ENCODE data around the gene WDR45.
A peak's percentile ranks its signal among the peaks of the same experiment; 100 is the strongest.

The WDR45 gene

GRCh38 chrX:49053223-49054072 lies 26.2 kb downstream of the WDR45 start:
- Mint-ChIP-seq H3K4me3 (peak overlapping the region; percentile 79 to 89), H3K27ac (peak overlapping the region; percentile 91 to 96), H3K4me1 (ENCODE audit: low read depth in 2 of 2) (peaks cover 20 to 31% of the 10 kb centered on the region in 2 donors), H3K9me3 (no peaks in the 10 kb centered on the region), H3K36me3 (ENCODE audit: insufficient read depth) (peaks cover 8% of the 10 kb centered on the region), H3K27me3 (no peaks in the 10 kb centered on the region)
- DNase-seq (peak; percentile 35 to 42 (median 40)), ATAC-seq (replicated peaks) (peak; percentile 82)

GRCh38 chrX:49043987-49044281 lies 35.8 kb downstream of the WDR45 start:
- Mint-ChIP-seq H3K9me3 (no peaks in the 10 kb centered on the region), H3K27me3 (no peaks in the 10 kb centered on the region), H3K36me3 (ENCODE audit: insufficient read depth) (peaks cover 6% of the 10 kb centered on the region), H3K4me1 (ENCODE audit: low read depth in 2 of 2) (peaks cover 14 to 26% of the 10 kb centered on the region in 2 donors), H3K4me3 (peak overlapping the region; percentile 78 to 86), H3K27ac (peak overlapping the region; percentile 93 to 95)
- ATAC-seq (replicated peaks) (no peak), DNase-seq (no peak)

GRCh38 chrX:49043220-49043986 lies 36.3 kb downstream of the WDR45 start, which contains the start of gene TFE3:
TFE3 (minus strand) TSS chrX:49043357; CDS start chrX:49043226, 131 bp downstream.
- Mint-ChIP-seq H3K4me3 (peak within 1 kb of the TSS; percentile 78 to 86), H3K9me3 (no peaks in the 10 kb centered on the region), H3K27me3 (no peaks in the 10 kb centered on the region), H3K36me3 (ENCODE audit: insufficient read depth) (peaks cover 6% of the 10 kb centered on the region), H3K4me1 (ENCODE audit: low read depth in 2 of 2) (peaks cover 14 to 30% of the 10 kb centered on the region in 2 donors), H3K27ac (peak within 1 kb of the TSS; percentile 93 to 95)
- ATAC-seq (replicated peaks) (peak; percentile 86), DNase-seq (peak; percentile 91 to 93 (median 92))

GRCh38 chrX:49042581-49043219 lies 37.0 kb downstream of the WDR45 start:
- Mint-ChIP-seq H3K9me3 (no peaks in the 10 kb centered on the region), H3K4me3 (peak overlapping the region; percentile 78 to 86), H3K4me1 (ENCODE audit: low read depth in 2 of 2) (peaks cover 14 to 30% of the 10 kb centered on the region in 2 donors), H3K36me3 (ENCODE audit: insufficient read depth) (peaks cover 11% of the 10 kb centered on the region), H3K27ac (peak overlapping the region; percentile 93 to 95), H3K27me3 (no peaks in the 10 kb centered on the region)
- ATAC-seq (replicated peaks) (peak; percentile 0), DNase-seq (no peak)

GRCh38 chrX:49041744-49042580 lies 37.7 kb downstream of the WDR45 start:
- Mint-ChIP-seq H3K4me1 (ENCODE audit: low read depth in 2 of 2) (peaks cover 14 to 30% of the 10 kb centered on the region in 2 donors), H3K4me3 (peak overlapping the region; percentile 78 to 86), H3K36me3 (ENCODE audit: insufficient read depth) (peaks cover 19% of the 10 kb centered on the region), H3K27me3 (no peaks in the 10 kb centered on the region), H3K27ac (peak overlapping the region; percentile 93 to 95), H3K9me3 (no peaks in the 10 kb centered on the region)
- ATAC-seq (replicated peaks), result no peak
- no peak for DNase-seq

- no peak for ATAC-seq (replicated peaks)
- H3K4me3 Mint-ChIP-seq, result peak overlapping the region in 1 of 2 donors; percentile 40
- H3K36me3 Mint-ChIP-seq (ENCODE audit: insufficient read depth), result peaks cover 25% of the 10 kb centered on the region
- peaks cover 14 to 30% of the 10 kb centered on the region in 2 donors for H3K4me1 Mint-ChIP-seq (ENCODE audit: low read depth in 2 of 2)
- H3K27ac Mint-ChIP-seq, result peak overlapping the region in 1 of 2 donors; percentile 93
- H3K9me3 Mint-ChIP-seq, result no peaks in the 10 kb centered on the region
- H3K27me3 Mint-ChIP-seq, result no peaks in the 10 kb centered on the region
- no peak for DNase-seq
Observed at GRCh38 chrX:49040376-49040955, 39.2 kb downstream of the WDR45 start.

GRCh38 chrX:49039598-49040375 lies 39.9 kb downstream of the WDR45 start:
- Mint-ChIP-seq H3K27me3 (no peaks in the 10 kb centered on the region), H3K9me3 (no peaks in the 10 kb centered on the region), H3K36me3 (ENCODE audit: insufficient read depth) (peaks cover 29% of the 10 kb centered on the region), H3K4me3 (peak overlapping the region; percentile 3 to 40), H3K4me1 (ENCODE audit: low read depth in 2 of 2) (peaks cover 14 to 30% of the 10 kb centered on the region in 2 donors), H3K27ac (peak overlapping the region; percentile 54 to 85)
- DNase-seq (peak in 2 of 3 experiments; percentile 3 to 12), ATAC-seq (replicated peaks) (no peak)

GRCh38 chrX:49037883-49038475 lies 41.7 kb downstream of the WDR45 start:
- ATAC-seq (replicated peaks), result no peak
- no peak overlapping the region for H3K4me3 Mint-ChIP-seq
- DNase-seq, result no peak
- H3K27ac Mint-ChIP-seq, result no peak overlapping the region
- peaks cover 42% of the 10 kb centered on the region for H3K36me3 Mint-ChIP-seq (ENCODE audit: insufficient read depth)
- no peaks in the 10 kb centered on the region for H3K9me3 Mint-ChIP-seq
- H3K27me3 Mint-ChIP-seq, result no peaks in the 10 kb centered on the region
- H3K4me1 Mint-ChIP-seq (ENCODE audit: low read depth in 2 of 2), result peaks cover 14 to 26% of the 10 kb centered on the region in 2 donors

GRCh38 chrX:49030283-49030682 lies 49.4 kb downstream of the WDR45 start:
- no peak for ATAC-seq (replicated peaks)
- H3K9me3 Mint-ChIP-seq, result no peaks in the 10 kb centered on the region
- no peaks in the 10 kb centered on the region for H3K27me3 Mint-ChIP-seq
- H3K36me3 Mint-ChIP-seq (ENCODE audit: insufficient read depth), result peaks cover 36% of the 10 kb centered on the region
- H3K27ac Mint-ChIP-seq, result no peak overlapping the region
- DNase-seq, result no peak
- H3K4me1 Mint-ChIP-seq (ENCODE audit: low read depth in 2 of 2), result no peaks in the 10 kb centered on the region
- H3K4me3 Mint-ChIP-seq, result no peak overlapping the region

- no peaks in the 10 kb centered on the region for H3K9me3 Mint-ChIP-seq
Observed at GRCh38 chrX:49029876-49030275, 49.8 kb downstream of the WDR45 start.

More at GRCh38 chrX:49029876-49030275, 49.8 kb downstream of the WDR45 start:
- no peak overlapping the region for H3K4me3 Mint-ChIP-seq
- ATAC-seq (replicated peaks), result no peak
- H3K4me1 Mint-ChIP-seq (ENCODE audit: low read depth in 2 of 2), result no peaks in the 10 kb centered on the region
- H3K36me3 Mint-ChIP-seq (ENCODE audit: insufficient read depth), result peaks cover 35% of the 10 kb centered on the region
- no peaks in the 10 kb centered on the region for H3K27me3 Mint-ChIP-seq
- H3K27ac Mint-ChIP-seq, result no peak overlapping the region
- DNase-seq, result no peak
